NOMO-1 treated with DMSO at 0.1 percent for 48 hours (cell line): ENCODE data around the gene ITIH2.
"Not testable (repeated sequence)": the region's sequence is repeated elsewhere in the genome, so short reads cannot be mapped to it uniquely, and the experiment has no call there.

Source experiments
- DNase-seq: peaks from one replicate; lab custom pipeline; 2025; ENCODE audit not compliant: unreplicated experiment; lab: John Stamatoyannopoulos, UW

ITIH2 gene

GRCh38 chr10:7692368-7692767 lies 10.7 kb upstream of the ITIH2 start:
- DNase-seq, result not testable (repeated sequence)

DNA sequence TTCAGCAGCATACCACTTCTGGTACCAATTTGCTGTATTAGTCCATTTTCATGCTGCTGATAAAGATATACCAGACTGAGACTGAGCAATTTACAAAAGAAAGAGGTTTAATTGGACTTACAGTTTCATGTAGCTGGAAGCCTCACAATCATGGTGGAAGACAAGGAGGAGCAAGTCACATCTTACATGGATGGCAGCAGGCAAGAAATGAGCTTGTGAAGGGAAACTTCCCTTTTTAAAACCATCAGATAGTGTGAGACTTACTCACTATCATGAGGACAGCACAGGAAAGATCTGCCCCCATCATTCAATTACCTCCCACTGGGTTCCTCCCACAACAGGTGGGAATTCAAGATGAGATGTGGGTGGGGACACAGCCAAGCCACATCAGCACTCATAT lies 9.9 kb upstream of the ITIH2 start:
- not testable (repeated sequence) for DNase-seq

DNA sequence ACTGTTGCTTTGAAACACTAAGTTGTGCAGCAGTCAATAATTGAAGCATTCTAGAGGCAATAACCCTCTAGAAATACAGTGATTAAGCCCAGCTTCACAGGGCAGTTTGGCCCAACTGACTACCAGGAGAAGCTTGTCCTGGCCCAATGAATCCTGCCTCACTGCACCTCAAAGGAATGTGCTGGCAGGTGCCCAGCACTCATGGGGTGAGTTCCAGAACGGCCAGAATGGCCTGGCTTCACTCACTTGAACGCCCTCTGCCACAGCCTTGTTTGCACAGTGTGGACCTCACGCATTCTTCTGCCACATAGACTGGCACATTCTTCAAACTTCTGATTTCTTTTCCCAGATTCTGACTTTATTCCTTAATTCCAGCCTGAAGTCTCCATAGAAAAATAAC lies 6.6 kb upstream of the ITIH2 start:
- DNase-seq, result no peak

- DNase-seq, result no peak
Observed at GRCh38 chr10:7697426-7697825, 5.7 kb upstream of the ITIH2 start.

- DNase-seq, result no peak
Observed at GRCh38 chr10:7700577-7701125, 2.5 kb upstream of the ITIH2 start.

GRCh38 chr10:7701158-7701742 lies 1.9 kb upstream of the ITIH2 start:
- no peak for DNase-seq

- no peak for DNase-seq
Observed at GRCh38 chr10:7702288-7702812, 766 bp upstream of the ITIH2 start.

DNA sequence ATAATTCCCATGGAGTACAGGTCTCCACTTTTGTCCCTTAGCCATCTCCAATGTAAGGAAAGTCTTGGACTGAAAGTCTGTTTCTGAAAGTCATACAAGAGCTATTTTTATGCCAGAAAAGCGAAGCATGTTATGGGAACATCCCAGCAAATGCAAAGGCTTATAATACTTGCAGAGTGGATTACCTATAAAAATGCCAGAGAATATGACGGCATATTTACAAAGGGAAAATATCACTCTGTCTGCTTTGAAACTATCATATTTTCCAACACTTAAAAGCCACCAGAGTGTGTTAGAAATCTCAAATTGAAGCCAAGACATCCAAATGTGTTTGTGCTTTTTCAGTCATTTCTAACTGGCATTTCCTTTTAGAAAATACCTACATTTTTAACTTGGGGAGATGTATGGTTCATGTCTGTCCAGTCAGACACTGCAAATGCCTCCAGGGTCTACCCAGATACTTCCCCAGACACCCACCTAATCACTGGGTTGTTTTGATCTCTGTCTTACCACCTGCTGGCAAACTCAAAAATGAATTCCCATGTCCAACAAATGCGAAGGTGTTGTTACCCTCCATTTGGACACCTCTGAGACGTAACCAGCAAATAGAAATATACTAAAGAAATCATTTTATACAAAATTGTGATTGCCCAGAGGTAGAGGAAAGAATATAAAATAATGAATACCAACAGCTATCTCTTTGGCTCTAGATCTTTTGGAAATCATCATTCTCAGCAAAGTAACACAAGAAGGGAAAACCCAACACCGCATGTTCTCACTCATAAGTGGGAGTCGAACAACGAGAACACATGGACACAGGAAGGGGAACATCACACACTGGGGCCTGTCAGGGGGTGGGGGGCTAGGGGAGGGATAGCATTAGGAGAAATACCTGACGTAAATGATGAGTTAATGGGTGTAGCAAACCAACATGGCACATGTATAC lies 1.2 kb downstream of the ITIH2 start:
- no peak for DNase-seq

- no peak for DNase-seq
Observed at GRCh38 chr10:7705341-7705740, 2.2 kb downstream of the ITIH2 start.

GRCh38 chr10:7706534-7707073 lies 3.5 kb downstream of the ITIH2 start:
- DNase-seq, result no peak

GRCh38 chr10:7707102-7707501 lies 4.0 kb downstream of the ITIH2 start:
- DNase-seq, result no peak

DNA sequence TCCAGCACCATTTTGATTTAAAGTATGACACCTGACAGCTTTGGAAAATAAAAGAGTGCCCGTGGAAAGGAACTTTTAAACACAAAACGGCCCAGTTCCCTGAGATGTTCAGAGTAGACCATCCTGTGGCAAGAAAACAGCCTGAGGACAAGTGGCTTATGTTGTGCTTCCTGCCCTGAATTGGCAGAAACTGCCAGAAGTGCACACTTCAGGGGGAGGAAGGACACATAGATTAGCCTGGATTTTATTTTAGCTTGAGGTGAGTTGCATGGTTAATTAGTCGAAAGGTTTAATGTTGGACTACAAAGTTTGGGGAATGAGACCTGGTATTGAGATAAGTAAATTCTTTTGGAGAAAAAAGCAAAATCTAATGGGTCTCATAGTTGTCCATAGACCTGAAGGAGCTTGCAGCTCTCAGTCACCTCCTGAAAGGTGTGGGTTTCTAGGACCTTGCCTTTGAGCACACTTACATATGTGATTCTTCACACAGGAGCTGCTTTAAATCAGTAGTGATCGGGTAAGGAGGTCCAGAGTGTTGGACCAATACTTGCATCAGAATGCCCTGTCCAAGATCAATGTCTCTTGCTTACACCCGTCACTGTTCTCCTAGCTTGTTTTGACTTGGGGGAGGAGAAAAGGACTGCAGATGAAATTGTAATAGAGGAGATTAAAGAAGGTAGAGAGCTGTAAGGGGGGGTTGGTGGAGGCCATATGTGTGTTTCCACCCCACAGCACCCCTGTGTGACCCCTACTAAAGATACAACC lies 4.9 kb downstream of the ITIH2 start:
- DNase-seq, result no peak

DNA sequence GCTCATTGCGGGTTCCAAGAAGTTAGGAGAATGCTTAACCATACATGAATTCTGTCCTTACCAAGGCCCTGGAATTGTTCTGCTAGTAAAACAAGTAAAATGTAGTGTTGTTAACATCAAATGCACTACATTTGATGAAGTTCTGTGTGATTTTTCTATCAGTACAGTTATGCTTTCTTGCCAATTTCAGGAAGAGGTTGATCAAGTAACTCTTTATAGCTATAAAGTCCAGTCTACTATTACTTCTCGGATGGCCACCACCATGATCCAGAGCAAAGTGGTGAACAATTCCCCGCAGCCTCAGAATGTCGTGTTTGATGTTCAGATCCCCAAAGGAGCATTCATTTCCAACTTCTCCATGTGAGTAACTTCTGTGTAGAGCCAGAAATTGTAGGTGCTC lies 5.7 kb downstream of the ITIH2 start:
- no peak for DNase-seq

GRCh38 chr10:7710446-7710845 lies 7.3 kb downstream of the ITIH2 start:
- DNase-seq, result no peak

DNA sequence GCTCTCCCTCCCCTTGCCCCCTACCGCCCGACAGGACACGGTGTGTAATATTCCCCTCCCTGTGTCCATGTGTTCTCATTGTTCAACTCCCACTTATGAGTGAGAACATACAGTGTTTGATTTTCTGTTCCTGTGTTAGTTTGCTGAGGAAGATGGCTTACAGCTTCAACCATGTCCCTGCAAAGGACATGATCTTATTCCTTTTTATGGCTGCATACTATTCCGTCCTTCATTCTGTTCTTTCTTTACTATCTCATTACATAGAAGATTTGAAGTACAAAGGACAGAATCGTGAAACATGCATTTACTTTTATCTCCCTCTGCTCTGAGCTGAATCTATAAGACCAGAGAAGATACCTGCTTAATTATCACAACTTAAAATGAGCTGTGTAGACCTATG lies 8.0 kb downstream of the ITIH2 start:
- not testable (repeated sequence) for DNase-seq

DNA sequence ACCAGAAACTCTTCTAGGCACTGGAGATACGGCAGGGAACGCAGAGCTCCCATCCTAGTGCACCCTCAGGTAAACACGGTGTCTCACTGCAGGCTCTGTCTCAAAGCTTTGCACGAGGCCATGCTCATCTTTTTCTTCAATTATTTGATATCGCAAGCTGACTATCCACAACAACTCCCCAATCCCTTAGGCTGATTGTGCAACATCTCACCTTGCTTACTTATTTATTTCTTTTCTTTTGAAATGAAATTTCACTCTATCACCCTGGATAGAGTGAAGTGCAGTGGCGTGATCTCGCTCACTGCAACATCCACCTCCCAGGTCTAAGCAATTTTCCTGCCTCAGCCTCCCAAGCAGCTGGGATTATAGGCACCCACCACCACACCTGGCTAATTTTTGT lies 12.4 kb downstream of the ITIH2 start:
- no peak for DNase-seq

DNA sequence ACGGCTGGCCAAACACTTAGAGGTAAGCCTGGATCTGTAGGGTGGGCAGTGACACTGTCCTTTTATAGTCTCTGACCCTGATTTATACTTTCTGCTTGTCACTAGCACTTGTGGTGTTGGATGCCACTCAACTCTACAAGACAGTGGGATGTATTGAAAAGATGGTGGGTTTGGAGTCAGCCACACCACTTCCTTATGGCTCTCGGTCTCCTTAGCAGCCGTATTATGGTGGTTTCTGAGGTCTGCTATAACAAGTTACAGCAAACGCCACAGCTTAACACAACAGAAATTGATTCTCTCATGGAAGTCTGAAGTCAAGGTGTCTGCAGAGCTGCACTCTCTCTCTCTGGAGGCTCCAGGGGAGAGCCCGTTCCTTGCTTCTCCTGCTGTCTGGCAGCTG lies 14.7 kb downstream of the ITIH2 start:
- DNase-seq, result no peak

GRCh38 chr10:7718685-7719084 lies 15.6 kb downstream of the ITIH2 start:
- DNase-seq, result no peak

DNA sequence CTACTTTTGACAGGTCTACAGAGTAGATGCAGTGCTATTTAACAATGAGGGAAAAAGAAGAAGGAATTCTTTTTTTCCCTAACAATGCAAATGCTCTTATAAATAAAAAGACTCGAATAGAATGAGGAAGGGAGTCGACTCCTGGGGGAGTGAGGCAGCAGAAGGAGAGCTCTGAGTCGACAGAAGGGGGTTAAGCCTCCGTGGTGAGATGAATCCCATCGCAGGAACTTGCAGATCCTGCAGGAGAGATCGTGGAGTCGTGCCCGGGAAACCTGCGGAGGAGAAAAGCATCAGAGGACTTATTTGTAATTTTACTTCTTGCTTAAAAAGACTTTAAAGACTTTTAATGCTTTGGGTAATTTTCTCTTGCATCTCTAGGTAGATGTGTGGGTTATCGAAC lies 17.4 kb downstream of the ITIH2 start:
- no peak for DNase-seq

GRCh38 chr10:7722927-7723529 lies 19.9 kb downstream of the ITIH2 start:
- no peak for DNase-seq

DNA sequence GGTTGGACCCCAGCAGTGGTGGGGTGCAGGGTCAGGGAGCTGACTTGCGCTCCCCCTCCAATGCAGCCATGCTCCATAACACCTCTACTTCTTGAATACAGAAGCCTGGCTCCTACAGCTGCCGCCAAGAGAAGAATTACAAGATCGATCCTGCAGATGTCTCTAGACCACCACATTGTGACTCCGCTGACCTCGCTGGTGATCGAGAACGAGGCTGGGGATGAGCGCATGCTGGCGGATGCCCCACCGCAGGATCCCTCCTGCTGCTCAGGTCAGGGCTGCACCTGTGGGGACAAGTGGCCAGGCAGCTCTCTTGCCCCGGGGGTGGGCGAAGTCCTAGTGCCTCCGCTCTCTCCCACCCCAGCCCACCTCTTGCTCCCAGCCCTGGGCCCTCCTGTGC lies 31.7 kb downstream of the ITIH2 start:
- no peak for DNase-seq
